HepG2 (cell line): Measurements from ENCODE around the gene SRSF3. TPM values are rescaled to one million over a fixed set of nuclear protein-coding genes. Genes with fewer than 3 reads are reported as not detected.
A peak's percentile ranks its signal among the peaks of the same experiment; 100 is the strongest.

ENCODE experiments used
- ARID4A ChIP-seq: sonication (generic); formaldehyde crosslinking; IDR thresholded peaks from 2 replicates; pipeline ENCODE4 v1.5.0; 2020; ENCODE audit warnings: mild to moderate bottlenecking, missing genetic modification reagents, borderline replicate concordance
- ATF3 ChIP-seq: sonication (generic); formaldehyde crosslinking; IDR thresholded peaks from 2 replicates; pipeline ENCODE4 v1.4.0; 2020; ENCODE audit warnings: missing genetic modification reagents
- ELK4 ChIP-seq: sonication (generic); formaldehyde crosslinking; IDR thresholded peaks from 2 replicates; pipeline ENCODE4 v1.9.0; 2021; ENCODE audit warnings: missing genetic modification reagents, borderline replicate concordance
- GMEB2 ChIP-seq: IDR thresholded peaks from 2 replicates; pipeline ENCODE4 v1.6.1; 2016; ENCODE audit warnings: missing biosample characterization, missing genetic modification reagents, low read depth
- MED13 ChIP-seq: sonication (generic); formaldehyde crosslinking; IDR thresholded peaks from 2 replicates; pipeline ENCODE4 v1.5.0; 2020; ENCODE audit warnings: missing genetic modification reagents
- MEF2D ChIP-seq: sonication (generic); formaldehyde crosslinking; IDR thresholded peaks from 2 replicates; pipeline ENCODE4 v1.5.1; 2020; ENCODE audit warnings: mild to moderate bottlenecking, missing genetic modification reagents
- RXRA ChIP-seq: sonication (generic); formaldehyde crosslinking; IDR thresholded peaks from 2 replicates; pipeline ENCODE4 v1.5.1; 2020; ENCODE audit warnings: missing genetic modification reagents
- SETDB1 ChIP-seq: sonication (generic); formaldehyde crosslinking; IDR thresholded peaks from 2 replicates; pipeline ENCODE4 v1.5.1; 2020; ENCODE audit warnings: missing genetic modification reagents, mild to moderate bottlenecking, borderline replicate concordance
- SOX13 ChIP-seq, 3 experiments: fragments of 450-650 bp in 1 of 3; sonication (generic) in 1 of 3; formaldehyde crosslinking in 1 of 3; IDR thresholded peaks in 2 of 3; conservative IDR thresholded peaks in 1 of 3; 2 replicates each; pipeline versions ENCODE4 v1.5.0 to v1.6.1; 2016 to 2020; ENCODE audit warnings: antibody characterized with exemption in 1 of 3, mild to moderate bottlenecking in 1 of 3, missing compliant biosample characterization in 1 of 3, missing genetic modification reagents in 1 of 3, moderate library complexity in 1 of 3
- TAF1 ChIP-seq: sonication (generic); formaldehyde crosslinking; IDR thresholded peaks from 2 replicates; pipeline ENCODE4 v1.4.0; 2020; ENCODE audit warnings: missing genetic modification reagents
- THRA ChIP-seq: sonication (generic); formaldehyde crosslinking; IDR thresholded peaks from 2 replicates; pipeline ENCODE4 v1.4.0; 2020; ENCODE audit warnings: missing genetic modification reagents, borderline replicate concordance
- ZFP82 ChIP-seq: sonication (generic); formaldehyde crosslinking; IDR thresholded peaks from 2 replicates; pipeline ENCODE4 v1.5.1; 2020; ENCODE audit warnings: mild to moderate bottlenecking, missing genetic modification reagents, borderline replicate concordance
- ZNF691 ChIP-seq: sonication (generic); formaldehyde crosslinking; IDR thresholded peaks from 2 replicates; pipeline ENCODE4 v1.4.0; 2020; ENCODE audit warnings: missing genetic modification reagents, low read depth, mild to moderate bottlenecking, borderline replicate concordance
- polyA plus RNA-seq, 8 experiments: library from polyadenylated mRNA; depleted of rRNA in 3 of 8; stranded (reverse) in 7 of 8; unstranded in 1 of 8; fragments of >200 nt; fragmentation: Illumina TruSeq in 4 of 8; extraction: Trizol in 4 of 8; gene quantifications; 2 replicates each; pipeline versions ENCODE4 v1.2.1 to v1.2.3, GENCODE V29; 2011 to 2016; ENCODE audit warnings: low read depth in 4 of 8, missing spikeins in 1 of 8, mixed read lengths in 1 of 8; ENCODE audit not compliant: insufficient read depth in 1 of 8
- total RNA-seq, 5 experiments: library from RNA; depleted of rRNA; stranded (reverse); fragments of >200 nt; fragmentation: Illumina TruSeq; extraction: Trizol; gene quantifications; 2 replicates each; pipeline ENCODE4 v1.2.3, GENCODE V29; 2016; ENCODE audit warnings: low read depth in 1 of 5
- TF ChIP-seq, protein P1 (sequence below): sonication (generic); formaldehyde crosslinking; IDR thresholded peaks from 2 replicates; pipeline ENCODE4 v1.5.1; 2020; ENCODE audit warnings: missing genetic modification reagents, mild to moderate bottlenecking, borderline replicate concordance
- TF ChIP-seq, protein P2 (sequence below): IDR thresholded peaks from 2 replicates; pipeline ENCODE4 v1.6.1; 2016; ENCODE audit warnings: missing genetic modification reagents, missing compliant biosample characterization

The SRSF3 gene
- total and polyA plus RNA-seq, 2 of the 13 experiments (the other 11 are each of a cell fraction or from before 2014, with no cell fraction given), result 206 to 684 TPM

- TF ChIP-seq, protein P1, sequence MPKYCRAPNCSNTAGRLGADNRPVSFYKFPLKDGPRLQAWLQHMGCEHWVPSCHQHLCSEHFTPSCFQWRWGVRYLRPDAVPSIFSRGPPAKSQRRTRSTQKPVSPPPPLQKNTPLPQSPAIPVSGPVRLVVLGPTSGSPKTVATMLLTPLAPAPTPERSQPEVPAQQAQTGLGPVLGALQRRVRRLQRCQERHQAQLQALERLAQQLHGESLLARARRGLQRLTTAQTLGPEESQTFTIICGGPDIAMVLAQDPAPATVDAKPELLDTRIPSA (CRISPR knock-in tag), result no peak; the same call in 1 of the 2 replicates
- TF ChIP-seq, protein P2, sequence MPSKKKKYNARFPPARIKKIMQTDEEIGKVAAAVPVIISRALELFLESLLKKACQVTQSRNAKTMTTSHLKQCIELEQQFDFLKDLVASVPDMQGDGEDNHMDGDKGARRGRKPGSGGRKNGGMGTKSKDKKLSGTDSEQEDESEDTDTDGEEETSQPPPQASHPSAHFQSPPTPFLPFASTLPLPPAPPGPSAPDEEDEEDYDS (CRISPR knock-in tag), result peak; percentile 99
- TF ChIP-seq GMEB2 (peak; percentile 72), ZNF691 (CRISPR knock-in tag) (peak; percentile 89), SETDB1 (CRISPR knock-in tag) (no peak), MED13 (CRISPR knock-in tag) (no peak), MEF2D (CRISPR knock-in tag) (peak; percentile 91), THRA (CRISPR knock-in tag) (no peak; the same call in none of the 2 replicates), ZFP82 (no peak; the same call in 1 of the 2 replicates), TAF1 (peak; percentile 99), RXRA (peak; percentile 75), ELK4 (no peak), SOX13 (IDR thresholded peaks at IDR 0.05) (peak; percentile 72; the same call in 1 of the 2 replicates), SOX13 (CRISPR knock-in tag; conservative IDR thresholded peaks at IDR 0.05 in 1 of 2, IDR thresholded peaks at IDR 0.05 in 1 of 2) (peak; percentile 57 to 83; a peak in 3 of 4 replicates), ATF3 (CRISPR knock-in tag) (peak; percentile 59; the same call in 1 of the 2 replicates), ARID4A (peak; percentile 82; the same call in 1 of the 2 replicates)
These were observed at the start of gene SRSF3 (continued) for GRCh38 chr6:36594029-36594815.
